Neural cell (in vitro differentiated cells): ENCODE data around the gene TIGD1.

ENCODE experiments used
- EP300 ChIP-seq: fragments of 450-650 bp; conservative IDR thresholded peaks from 2 replicates; pipeline ENCODE4 v1.6.1; 2014; ENCODE audit warnings: antibody characterized with exemption, mild to moderate bottlenecking, moderate library complexity; ENCODE audit not compliant: poor library complexity, severe bottlenecking
- EZH2 ChIP-seq: fragments of 200-600, 300-800 bp; shearing (Covaris generic), sonication (generic); IDR thresholded peaks from 2 replicates; pipeline ENCODE4 v1.6.1; 2014; ENCODE audit warnings: antibody characterized with exemption, low read length, borderline replicate concordance, mild to moderate bottlenecking; ENCODE audit not compliant: insufficient read depth, poor library complexity, severe bottlenecking
- MXI1 ChIP-seq: fragments of 450-650 bp; conservative IDR thresholded peaks from 2 replicates; pipeline ENCODE4 v1.6.1; 2014; ENCODE audit warnings: antibody characterized with exemption, mild to moderate bottlenecking; ENCODE audit not compliant: poor library complexity, severe bottlenecking
- POLR2AphosphoS5 ChIP-seq: IDR thresholded peaks from 2 replicates; pipeline ENCODE4 v1.6.1; 2012
- TF ChIP-seq, protein P1 (sequence below): fragments of 450-650 bp; IDR thresholded peaks from 2 replicates; pipeline ENCODE4 v1.5.1; 2014; ENCODE audit warnings: antibody characterized with exemption, mild to moderate bottlenecking, moderate library complexity; ENCODE audit not compliant: poor library complexity, severe bottlenecking
- TF ChIP-seq, protein P2 (sequence below): IDR thresholded peaks from 2 replicates; pipeline ENCODE4 v1.6.1; 2012; ENCODE audit warnings: borderline replicate concordance

DNA sequence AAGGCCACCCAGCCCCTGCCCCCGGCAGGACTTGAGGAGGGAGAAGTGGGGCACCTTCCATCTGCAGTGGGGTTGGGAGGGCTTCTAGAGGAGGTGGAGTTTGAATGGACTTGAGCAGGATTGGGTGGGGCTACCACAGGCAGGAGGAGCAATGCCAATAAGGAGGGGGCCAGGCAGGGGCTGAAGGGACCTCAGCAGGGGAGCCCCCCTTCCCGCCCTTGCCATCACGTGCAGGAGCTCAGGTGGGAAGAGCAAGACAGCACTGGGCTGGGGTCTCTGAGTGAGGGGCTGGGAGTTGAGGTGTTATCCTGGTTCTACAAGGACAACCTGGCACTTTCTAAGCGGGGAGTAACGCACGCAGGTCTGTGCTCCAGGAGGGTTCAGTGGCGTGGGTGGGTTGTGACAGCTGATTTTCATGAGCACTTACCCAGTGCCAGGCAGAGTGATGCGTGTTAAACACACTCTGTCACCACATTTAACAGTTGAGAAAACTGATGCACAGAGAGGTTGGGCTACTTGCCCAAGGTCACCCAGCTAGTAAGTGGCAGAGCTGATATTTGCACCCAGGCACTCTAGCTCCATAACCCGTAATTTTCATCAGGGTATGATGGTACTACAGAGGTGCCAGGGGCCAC, 19.6 kb downstream of the TIGD1 start:
- TF ChIP-seq EZH2, result no peak
- TF ChIP-seq POLR2AphosphoS5, result no peak
- TF ChIP-seq, protein P1, sequence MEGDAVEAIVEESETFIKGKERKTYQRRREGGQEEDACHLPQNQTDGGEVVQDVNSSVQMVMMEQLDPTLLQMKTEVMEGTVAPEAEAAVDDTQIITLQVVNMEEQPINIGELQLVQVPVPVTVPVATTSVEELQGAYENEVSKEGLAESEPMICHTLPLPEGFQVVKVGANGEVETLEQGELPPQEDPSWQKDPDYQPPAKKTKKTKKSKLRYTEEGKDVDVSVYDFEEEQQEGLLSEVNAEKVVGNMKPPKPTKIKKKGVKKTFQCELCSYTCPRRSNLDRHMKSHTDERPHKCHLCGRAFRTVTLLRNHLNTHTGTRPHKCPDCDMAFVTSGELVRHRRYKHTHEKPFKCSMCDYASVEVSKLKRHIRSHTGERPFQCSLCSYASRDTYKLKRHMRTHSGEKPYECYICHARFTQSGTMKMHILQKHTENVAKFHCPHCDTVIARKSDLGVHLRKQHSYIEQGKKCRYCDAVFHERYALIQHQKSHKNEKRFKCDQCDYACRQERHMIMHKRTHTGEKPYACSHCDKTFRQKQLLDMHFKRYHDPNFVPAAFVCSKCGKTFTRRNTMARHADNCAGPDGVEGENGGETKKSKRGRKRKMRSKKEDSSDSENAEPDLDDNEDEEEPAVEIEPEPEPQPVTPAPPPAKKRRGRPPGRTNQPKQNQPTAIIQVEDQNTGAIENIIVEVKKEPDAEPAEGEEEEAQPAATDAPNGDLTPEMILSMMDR, result no peak
- TF ChIP-seq, protein P2, sequence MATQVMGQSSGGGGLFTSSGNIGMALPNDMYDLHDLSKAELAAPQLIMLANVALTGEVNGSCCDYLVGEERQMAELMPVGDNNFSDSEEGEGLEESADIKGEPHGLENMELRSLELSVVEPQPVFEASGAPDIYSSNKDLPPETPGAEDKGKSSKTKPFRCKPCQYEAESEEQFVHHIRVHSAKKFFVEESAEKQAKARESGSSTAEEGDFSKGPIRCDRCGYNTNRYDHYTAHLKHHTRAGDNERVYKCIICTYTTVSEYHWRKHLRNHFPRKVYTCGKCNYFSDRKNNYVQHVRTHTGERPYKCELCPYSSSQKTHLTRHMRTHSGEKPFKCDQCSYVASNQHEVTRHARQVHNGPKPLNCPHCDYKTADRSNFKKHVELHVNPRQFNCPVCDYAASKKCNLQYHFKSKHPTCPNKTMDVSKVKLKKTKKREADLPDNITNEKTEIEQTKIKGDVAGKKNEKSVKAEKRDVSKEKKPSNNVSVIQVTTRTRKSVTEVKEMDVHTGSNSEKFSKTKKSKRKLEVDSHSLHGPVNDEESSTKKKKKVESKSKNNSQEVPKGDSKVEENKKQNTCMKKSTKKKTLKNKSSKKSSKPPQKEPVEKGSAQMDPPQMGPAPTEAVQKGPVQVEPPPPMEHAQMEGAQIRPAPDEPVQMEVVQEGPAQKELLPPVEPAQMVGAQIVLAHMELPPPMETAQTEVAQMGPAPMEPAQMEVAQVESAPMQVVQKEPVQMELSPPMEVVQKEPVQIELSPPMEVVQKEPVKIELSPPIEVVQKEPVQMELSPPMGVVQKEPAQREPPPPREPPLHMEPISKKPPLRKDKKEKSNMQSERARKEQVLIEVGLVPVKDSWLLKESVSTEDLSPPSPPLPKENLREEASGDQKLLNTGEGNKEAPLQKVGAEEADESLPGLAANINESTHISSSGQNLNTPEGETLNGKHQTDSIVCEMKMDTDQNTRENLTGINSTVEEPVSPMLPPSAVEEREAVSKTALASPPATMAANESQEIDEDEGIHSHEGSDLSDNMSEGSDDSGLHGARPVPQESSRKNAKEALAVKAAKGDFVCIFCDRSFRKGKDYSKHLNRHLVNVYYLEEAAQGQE, result no peak
- TF ChIP-seq EP300, result no peak
- TF ChIP-seq MXI1, result no peak
